ENCODE measurements around the gene NIPA2. TPM values are rescaled to one million over a fixed set of nuclear protein-coding genes. Genes with fewer than 3 reads are reported as not detected.

The NIPA2 gene
- total and polyA plus RNA-seq, 2 of the 13 experiments (the other 11 are each of a cell fraction or from before 2014, with no cell fraction given), result 29.0 to 56.2 TPM

DNA sequence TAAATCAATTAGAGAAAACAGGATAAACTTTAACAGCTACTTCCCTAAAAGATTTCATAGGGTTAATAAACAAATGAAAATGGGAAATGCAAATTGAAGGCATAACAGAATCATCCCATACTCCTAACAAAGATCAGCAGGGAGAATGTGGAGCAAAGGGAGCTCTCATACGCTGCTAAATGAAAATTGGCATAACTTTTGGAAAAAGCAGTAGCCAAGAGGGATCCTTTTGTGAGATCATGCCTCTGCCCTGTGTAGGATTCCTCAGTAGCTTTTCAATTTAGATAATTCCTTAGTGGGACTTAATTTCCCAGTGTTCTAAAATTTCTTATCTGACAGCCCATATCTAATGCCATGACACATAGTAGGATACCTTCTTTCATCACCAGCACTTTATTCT, 18.2 kb downstream of the NIPA2 start (continued):
- no peak for TF ChIP-seq PHF21A (CRISPR knock-in tag; IDR thresholded peaks at IDR 0.05)
- TF ChIP-seq ZNF382 (CRISPR knock-in tag; IDR thresholded peaks at IDR 0.05; ENCODE audit: borderline replicate concordance), result no peak
- no peak for TF ChIP-seq KLF6 (CRISPR knock-in tag; IDR thresholded peaks at IDR 0.05)
- no peak for TF ChIP-seq MIER2 (CRISPR knock-in tag; IDR thresholded peaks at IDR 0.05)
- TF ChIP-seq, protein P1, sequence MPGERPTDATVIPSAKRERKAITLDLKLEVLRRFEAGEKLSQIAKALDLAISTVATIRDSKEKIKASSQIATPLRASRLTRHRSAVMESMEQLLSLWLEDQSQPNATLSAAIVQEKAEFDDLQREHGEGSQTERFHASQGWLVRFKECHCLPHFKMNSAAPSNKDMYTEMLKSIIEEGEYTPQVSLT (CRISPR knock-in tag; IDR thresholded peaks at IDR 0.05; ENCODE audit: borderline replicate concordance, low read depth), result no peak
- no peak for TF ChIP-seq ZNF891 (CRISPR knock-in tag; IDR thresholded peaks at IDR 0.05)
- TF ChIP-seq MYNN (CRISPR knock-in tag; IDR thresholded peaks at IDR 0.05; ENCODE audit: low read depth), result no peak

DNA sequence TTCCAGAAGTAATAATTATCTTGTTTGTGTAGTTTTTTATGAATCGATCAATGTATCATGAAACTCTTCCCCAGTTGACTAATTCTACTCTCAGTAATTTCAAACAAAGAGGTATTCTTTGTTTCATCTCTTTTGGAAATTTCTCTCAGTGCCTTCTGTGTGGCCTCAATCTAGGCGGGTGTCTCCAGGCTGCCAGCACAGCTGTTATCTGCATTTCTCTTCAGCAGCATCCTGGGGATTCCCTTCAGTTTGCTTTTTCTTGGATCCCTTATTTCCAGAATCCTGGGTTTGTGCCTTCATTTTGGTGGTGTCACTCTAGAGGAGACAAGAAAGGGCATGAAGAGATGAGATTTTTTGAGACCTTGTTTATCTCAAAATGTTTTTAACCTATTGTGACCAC, 22.7 kb downstream of the NIPA2 start:
- Histone ChIP-seq H3K79me2 (ENCODE audit: insufficient read depth, low read length) (no peaks in the 10 kb centered on the region), H3K27me3 (ENCODE audit: control insufficient read depth in 1 of 2, insufficient read depth in 2 of 2, low read length in 2 of 2) (no peaks in the 10 kb centered on the region), H3K4me1 (ENCODE audit: insufficient read depth, low read length) (no peaks in the 10 kb centered on the region), H2AFZ (ENCODE audit: low read length) (no peak overlapping the region), H3K4me3 (replicated peaks in 1 of 3; ENCODE audit: insufficient read depth in 1 of 3, low read depth in 2 of 3, low read length in 3 of 3) (no peak overlapping the region), H3K4me2 (ENCODE audit: low read depth, low read length) (no peak overlapping the region), H4K20me1 (ENCODE audit: insufficient read depth, low read length) (no peaks in the 10 kb centered on the region), H3K27ac (ENCODE audit: extremely low read length, insufficient read depth, low read length) (no peak overlapping the region), H3K9me3 (ENCODE audit: low read length) (no peaks in the 10 kb centered on the region), H3K9ac (ENCODE audit: insufficient read depth, low read depth, low read length) (no peak overlapping the region), H3K36me3 (replicated peaks in 1 of 2; ENCODE audit: control insufficient read depth in 1 of 2, insufficient read depth in 2 of 2, low read length in 2 of 2) (peaks cover 1 to 64% of the 10 kb centered on the region in 2 experiments)
- in situ Hi-C loops (cut with HindIII; ENCODE audit: extremely low pct_ligation_motif_present, low pct_unique_long_range_greater_than_20kb) (loop anchor here (5.0 kb wide), 1 partner anchor 51 kb away; no protein-coding TSS in a partner anchor), intact Hi-C loops (cut with micrococcal nuclease; ENCODE audit: unreplicated experiment) (no loop called here)
- TF ChIP-seq RXRA (CRISPR knock-in tag; IDR thresholded peaks at IDR 0.05), result no peak
- no peak for TF ChIP-seq FLYWCH1 (CRISPR knock-in tag; IDR thresholded peaks at IDR 0.05)
- no peak for TF ChIP-seq ZNF18 (CRISPR knock-in tag; IDR thresholded peaks at IDR 0.05; ENCODE audit: insufficient replicate concordance)
- TF ChIP-seq REXO4 (CRISPR knock-in tag; IDR thresholded peaks at IDR 0.05; ENCODE audit: borderline replicate concordance), result no peak
- no peak for TF ChIP-seq WIZ (CRISPR knock-in tag; IDR thresholded peaks at IDR 0.05)
- FAIRE-seq, result no peak
- ChIA-PET CTCF (ENCODE audit: low intra/inter-chr PET ratio, low total read pairs) (no interaction called here), POLR2A (no interaction called here)
- no TSS peak for BruUV-seq (replicated peaks)
- WGBS (ENCODE audit: low lambda C conversion rate), result 97% methylated on average over 2 of the region's 2 CpGs
- no peak for ATAC-seq
- no peak for DNase-seq (ENCODE audit: low spot score)
